Fibroblast of pulmonary artery (primary cell): Measurements from ENCODE around the gene EGFR.

ENCODE experiments used
- DNase-seq: peaks from one replicate; pipeline ENCODE4 v3.0.0-alpha.2; 2010; ENCODE audit warnings: low read depth
- H3K4me3 ChIP-seq: replicated peaks from 2 replicates; pipeline ENCODE4 v1.5.1; 2011; ENCODE audit warnings: low read depth, mild to moderate bottlenecking, control low read depth, low read length, moderate library complexity
- CTCF ChIP-seq: IDR thresholded peaks from 2 replicates; pipeline ENCODE4 v1.5.1; 2011; ENCODE audit warnings: mild to moderate bottlenecking, control low read depth, low read length, inconsistent platforms; ENCODE audit errors: missing control alignments

Gene EGFR

GRCh38 chr7:55066938-55067337 lies 48.1 kb downstream of the EGFR start:
- H3K4me3 ChIP-seq = no peak overlapping the region
- DNase-seq = no peak
- no peak for TF ChIP-seq CTCF

- no peak for TF ChIP-seq CTCF
- DNase-seq = no peak
- H3K4me3 ChIP-seq = no peak overlapping the region
Measured at GRCh38 chr7:55067748-55068147, 48.9 kb downstream of the EGFR start.

GRCh38 chr7:55069271-55069792 lies 50.5 kb downstream of the EGFR start:
- DNase-seq = no peak
- no peak for TF ChIP-seq CTCF
- no peak overlapping the region for H3K4me3 ChIP-seq

- DNase-seq = no peak
- H3K4me3 ChIP-seq = no peak overlapping the region
- no peak for TF ChIP-seq CTCF
Measured at GRCh38 chr7:55070271-55070743, 51.5 kb downstream of the EGFR start.

- no peak for DNase-seq
- H3K4me3 ChIP-seq = no peak overlapping the region
- no peak for TF ChIP-seq CTCF
Measured at GRCh38 chr7:55070854-55071253, 52.0 kb downstream of the EGFR start.

GRCh38 chr7:55071411-55072175 lies 52.8 kb downstream of the EGFR start:
- no peak for DNase-seq
- no peak for TF ChIP-seq CTCF
- H3K4me3 ChIP-seq = no peak overlapping the region

GRCh38 chr7:55072251-55072650 lies 53.4 kb downstream of the EGFR start:
- TF ChIP-seq CTCF = no peak
- no peak for DNase-seq
- H3K4me3 ChIP-seq = no peak overlapping the region
